Hepatocyte (in vitro differentiated cells): Measurements from ENCODE around the gene KIAA0319L.

Experiments
- CTCF ChIP-seq: fragments of 200-600 bp; sonication (generic); IDR thresholded peaks from 2 replicates; pipeline ENCODE4 v1.5.1; 2016; ENCODE audit warnings: antibody characterized with exemption, mild to moderate bottlenecking; ENCODE audit not compliant: poor library complexity
- EZH2 ChIP-seq: fragments of 200-600 bp; sonication (generic); IDR thresholded peaks from 2 replicates; pipeline ENCODE4 v1.6.1; 2016; ENCODE audit warnings: antibody characterized with exemption, mild to moderate bottlenecking, borderline replicate concordance
- EZH2phosphoT487 ChIP-seq: fragments of 200-600 bp; sonication (generic); IDR thresholded peaks from one replicate; pipeline ENCODE4 v1.6.1; 2018; ENCODE audit warnings: antibody characterized with exemption, mild to moderate bottlenecking, low read depth, moderate library complexity; ENCODE audit not compliant: unreplicated experiment, severe bottlenecking

GRCh38 chr1:35570589-35571137, 13.5 kb upstream of the KIAA0319L start:
- TF ChIP-seq CTCF (no peak), EZH2 (no peak), EZH2phosphoT487 (no peak)
